IPS-20b (cell line): ENCODE measurements around the gene KLF7.

Experiments
- H3K27ac ChIP-seq: one replicate; pipeline ENCODE4 v1.5.1; 2013; ENCODE audit warnings: low read length
- H3K27me3 ChIP-seq: 2 replicates; pipeline ENCODE4 v1.6.1; 2013; ENCODE audit warnings: mild to moderate bottlenecking, low read length, inconsistent platforms; ENCODE audit not compliant: insufficient read depth
- H3K36me3 ChIP-seq: 2 replicates; pipeline ENCODE4 v1.6.1; 2013; ENCODE audit warnings: low read depth, mild to moderate bottlenecking, inconsistent platforms, low read length, moderate library complexity; ENCODE audit not compliant: insufficient read depth
- H3K4me1 ChIP-seq: 2 replicates; pipeline ENCODE4 v1.6.1; 2013; ENCODE audit warnings: mild to moderate bottlenecking, control low read depth, inconsistent platforms, low read length, moderate library complexity; ENCODE audit not compliant: insufficient read depth
- H3K4me3 ChIP-seq: 2 replicates; pipeline ENCODE4 v1.5.1; 2013; ENCODE audit warnings: mild to moderate bottlenecking, low read length, inconsistent platforms
- H3K9ac ChIP-seq: 2 replicates; pipeline ENCODE4 v1.6.1; 2013; ENCODE audit warnings: low read depth, mild to moderate bottlenecking, inconsistent platforms, low read length, moderate library complexity
- H3K9me3 ChIP-seq: 2 replicates; pipeline ENCODE4 v1.6.1; 2013; ENCODE audit warnings: mild to moderate bottlenecking, low read depth, low read length, inconsistent platforms; ENCODE audit not compliant: insufficient read depth

KLF7 gene

GRCh38 chr2:207165121-207166038 is at the start of gene KLF7:
Gene KLF7 (minus strand): TSS chr2:207165948. CDS start chr2:207165568, 380 bp downstream.
- peaks cover 13% of the 10 kb centered on the region; the same call in 1 of the 2 replicates for H3K27me3 ChIP-seq
- peaks cover 49% of the 10 kb centered on the region for H3K4me1 ChIP-seq
- H3K4me3 ChIP-seq: peak within 1 kb of the TSS; percentile 96
- no peaks in the 10 kb centered on the region for H3K36me3 ChIP-seq
- H3K9me3 ChIP-seq: no peaks in the 10 kb centered on the region
- H3K9ac ChIP-seq: peak within 1 kb of the TSS; percentile 95
- H3K27ac ChIP-seq: peak within 1 kb of the TSS; percentile 96

DNA sequence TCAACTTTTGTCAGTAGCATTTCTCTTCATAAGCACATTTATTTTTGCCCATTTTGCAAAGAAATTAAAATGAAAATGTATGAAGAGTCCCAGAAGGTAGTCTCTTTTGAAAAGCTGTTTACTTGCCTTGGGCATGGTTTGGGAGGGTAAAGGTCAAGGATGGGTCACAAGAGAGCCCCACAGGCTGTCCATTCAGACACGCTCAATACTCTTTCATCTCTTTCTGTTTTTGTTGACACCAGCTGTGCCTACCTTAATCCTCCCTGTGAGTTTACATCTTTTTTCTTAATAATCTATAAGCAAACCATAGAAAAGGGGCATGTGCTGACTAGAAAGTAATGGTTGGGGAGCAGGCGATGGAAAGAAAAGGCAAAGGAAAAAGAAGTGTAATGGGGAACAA is 49.6 kb upstream of the KLF7 start:
- no peaks in the 10 kb centered on the region for H3K9me3 ChIP-seq
- H3K36me3 ChIP-seq: no peaks in the 10 kb centered on the region
- peaks cover 3% of the 10 kb centered on the region; the same call in 1 of the 2 replicates for H3K4me1 ChIP-seq
- H3K4me3 ChIP-seq: no peak overlapping the region
- no peak overlapping the region for H3K9ac ChIP-seq
- no peak overlapping the region for H3K27ac ChIP-seq
- H3K27me3 ChIP-seq: peaks cover 8% of the 10 kb centered on the region; the same call in 1 of the 2 replicates

DNA sequence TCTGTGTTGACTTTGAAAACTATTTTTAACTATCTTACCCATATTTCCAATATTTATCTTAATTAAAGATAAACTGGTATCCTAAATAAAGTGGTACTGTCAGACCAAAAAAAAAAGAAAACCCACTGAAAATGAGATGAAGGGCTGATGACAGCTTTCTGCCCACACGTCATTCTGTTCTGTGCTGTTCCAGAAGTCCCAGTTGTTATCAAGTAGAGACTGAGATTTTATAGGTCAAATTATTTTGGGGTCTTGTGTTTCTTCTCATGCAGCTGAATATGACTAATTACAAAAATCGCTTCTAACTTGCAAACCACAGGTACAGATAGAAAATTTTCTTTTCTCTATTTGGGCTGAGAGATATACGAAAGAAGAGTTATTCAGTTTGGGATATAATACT is 48.7 kb upstream of the KLF7 start:
- H3K36me3 ChIP-seq: no peaks in the 10 kb centered on the region
- H3K9ac ChIP-seq: no peak overlapping the region
- H3K9me3 ChIP-seq: no peaks in the 10 kb centered on the region
- no peak overlapping the region for H3K27ac ChIP-seq
- peaks cover 8% of the 10 kb centered on the region; the same call in 1 of the 2 replicates for H3K27me3 ChIP-seq
- no peak overlapping the region for H3K4me3 ChIP-seq
- H3K4me1 ChIP-seq: peaks cover 3% of the 10 kb centered on the region; the same call in 1 of the 2 replicates

DNA sequence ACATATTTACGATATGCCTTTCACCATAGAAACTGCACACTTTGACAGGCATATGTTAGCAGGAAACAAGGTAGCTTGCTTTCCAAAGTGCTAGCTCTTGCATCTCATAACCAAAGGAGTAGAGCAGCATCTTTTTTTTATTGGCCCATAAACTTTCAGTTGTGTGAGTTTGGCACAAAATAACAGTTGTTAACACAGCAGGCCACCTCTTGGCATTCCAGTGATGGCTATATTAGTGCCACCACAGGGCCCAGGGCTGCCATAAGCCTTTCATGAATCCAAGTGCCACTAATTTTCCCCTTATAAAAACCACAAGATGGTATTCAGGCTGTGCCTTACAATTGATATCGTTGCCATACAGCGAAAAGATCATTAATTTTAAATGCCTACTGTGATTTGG is 40.3 kb upstream of the KLF7 start:
- H3K36me3 ChIP-seq: no peaks in the 10 kb centered on the region
- no peak overlapping the region for H3K27ac ChIP-seq
- H3K4me3 ChIP-seq: no peak overlapping the region
- no peak overlapping the region for H3K9ac ChIP-seq
- no peaks in the 10 kb centered on the region; the same call in 1 of the 2 replicates for H3K4me1 ChIP-seq
- H3K27me3 ChIP-seq: no peaks in the 10 kb centered on the region
- no peaks in the 10 kb centered on the region for H3K9me3 ChIP-seq

DNA sequence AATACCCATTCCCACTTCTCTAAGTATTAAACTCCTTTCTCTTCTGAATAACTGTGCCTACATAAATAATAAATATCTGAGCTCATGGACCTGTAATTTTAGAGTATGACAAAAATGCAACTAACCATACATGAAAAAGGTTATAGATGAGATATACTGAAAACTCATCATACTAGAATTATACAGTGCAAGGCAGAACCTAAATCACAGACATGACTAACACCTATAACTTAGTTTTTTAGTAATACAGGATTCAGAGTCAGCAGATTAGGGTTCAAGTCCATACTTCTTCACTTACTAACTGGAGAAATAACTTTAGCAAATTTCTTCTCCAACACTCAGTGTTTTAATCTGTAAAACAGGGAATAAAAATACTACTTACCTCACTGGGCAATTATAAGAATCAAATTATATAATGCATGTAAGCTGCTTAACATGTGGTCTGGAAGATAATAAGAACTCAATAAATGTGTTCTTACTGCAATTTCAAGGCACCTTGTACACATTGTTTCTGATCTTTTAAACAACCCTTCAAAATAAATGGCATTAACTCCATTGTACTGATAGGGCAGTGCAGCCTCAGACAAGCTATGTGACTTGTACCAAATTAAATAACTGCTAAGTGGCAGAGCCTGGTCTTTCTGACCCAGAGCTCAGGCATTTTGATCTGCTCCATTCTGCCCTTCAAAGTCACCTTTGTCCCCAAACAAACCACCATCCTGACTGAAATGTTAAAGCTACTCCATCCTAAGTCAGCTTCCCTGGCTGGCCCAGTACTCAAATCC is 39.6 kb upstream of the KLF7 start:
- H3K9ac ChIP-seq: no peak overlapping the region
- H3K4me3 ChIP-seq: no peak overlapping the region

GRCh38 chr2:207203056-207203455 is 37.3 kb upstream of the KLF7 start:
- H3K27ac ChIP-seq: no peak overlapping the region
- no peaks in the 10 kb centered on the region for H3K36me3 ChIP-seq
- H3K9ac ChIP-seq: no peak overlapping the region
- no peaks in the 10 kb centered on the region; the same call in 1 of the 2 replicates for H3K4me1 ChIP-seq
- H3K9me3 ChIP-seq: no peaks in the 10 kb centered on the region
- H3K4me3 ChIP-seq: no peak overlapping the region
- H3K27me3 ChIP-seq: no peaks in the 10 kb centered on the region

More for the DNA sequence above, 39.6 kb upstream of the KLF7 start:
- Histone ChIP-seq H3K27me3 (no peaks in the 10 kb centered on the region), H3K27ac (no peak overlapping the region), H3K9me3 (no peaks in the 10 kb centered on the region), H3K4me1 (no peaks in the 10 kb centered on the region; the same call in 1 of the 2 replicates), H3K36me3 (no peaks in the 10 kb centered on the region)

DNA sequence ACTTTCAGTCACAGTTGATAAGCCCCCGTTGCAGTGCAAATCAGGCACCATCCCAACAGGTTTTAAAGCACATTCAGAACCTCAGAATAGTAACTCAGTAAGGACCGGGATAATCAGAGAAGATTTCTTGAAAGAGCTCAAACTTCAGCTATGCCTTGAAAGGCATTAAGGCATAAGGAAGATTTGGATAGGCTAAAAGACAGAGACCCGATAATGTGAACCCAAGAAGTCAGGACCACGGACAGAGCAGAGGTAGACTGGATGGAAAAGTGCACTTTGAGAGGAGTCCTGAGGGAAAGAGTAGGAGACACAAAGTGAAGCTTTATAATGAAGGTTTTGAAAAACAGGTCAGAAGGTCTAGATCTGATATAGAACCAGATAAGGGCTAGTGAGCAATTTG is 36.9 kb upstream of the KLF7 start:
- no peak overlapping the region for H3K9ac ChIP-seq
- no peaks in the 10 kb centered on the region for H3K36me3 ChIP-seq
- no peaks in the 10 kb centered on the region for H3K9me3 ChIP-seq
- H3K4me3 ChIP-seq: no peak overlapping the region
- no peak overlapping the region for H3K27ac ChIP-seq
- H3K4me1 ChIP-seq: no peaks in the 10 kb centered on the region; the same call in 1 of the 2 replicates
- H3K27me3 ChIP-seq: no peaks in the 10 kb centered on the region

DNA sequence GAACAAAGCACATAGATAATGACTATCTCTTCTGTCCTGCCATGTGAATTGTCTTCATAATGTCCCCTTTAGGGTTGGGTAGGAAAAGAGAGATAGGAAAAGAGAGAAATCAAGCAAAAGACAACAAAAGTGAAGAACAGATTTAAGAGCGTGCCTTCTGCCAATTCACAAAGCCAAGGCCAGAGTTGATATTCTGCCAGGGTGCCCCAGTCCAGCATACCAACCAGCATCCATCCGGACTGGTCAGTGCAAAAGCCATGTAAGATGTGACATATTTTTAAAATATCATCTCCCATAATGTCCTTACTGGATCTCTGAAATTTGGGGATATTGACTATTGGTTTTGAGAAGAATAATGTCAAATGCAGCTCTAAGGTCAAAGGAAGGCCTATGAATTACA is 35.7 kb upstream of the KLF7 start:
- H3K4me1 ChIP-seq: no peaks in the 10 kb centered on the region; the same call in 1 of the 2 replicates
- H3K9me3 ChIP-seq: no peaks in the 10 kb centered on the region
- no peak overlapping the region for H3K9ac ChIP-seq
- H3K4me3 ChIP-seq: no peak overlapping the region
- no peak overlapping the region for H3K27ac ChIP-seq
- no peaks in the 10 kb centered on the region for H3K36me3 ChIP-seq
- H3K27me3 ChIP-seq: no peaks in the 10 kb centered on the region

DNA sequence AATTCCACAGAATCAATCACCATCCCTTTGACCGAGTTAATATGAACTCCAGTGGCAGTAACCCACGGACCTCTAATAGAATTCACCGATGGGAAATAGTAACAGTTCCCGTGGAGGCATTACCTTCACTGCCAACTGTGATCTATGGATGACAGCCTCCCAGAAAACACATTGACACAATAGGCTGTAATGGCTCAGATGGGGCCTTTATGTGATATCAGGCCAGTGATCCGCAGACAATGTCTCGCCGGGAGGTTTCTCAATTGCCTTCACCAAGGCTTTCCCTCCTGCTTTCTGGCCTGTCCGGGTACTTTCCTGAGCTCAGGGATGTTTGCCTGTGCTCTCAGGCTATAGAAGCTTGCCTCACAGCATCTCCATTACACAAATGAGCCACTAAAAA is 34.4 kb upstream of the KLF7 start:
- Histone ChIP-seq H3K9ac (no peak overlapping the region), H3K4me1 (no peaks in the 10 kb centered on the region; the same call in 1 of the 2 replicates), H3K4me3 (no peak overlapping the region), H3K27ac (no peak overlapping the region), H3K36me3 (no peaks in the 10 kb centered on the region), H3K27me3 (no peaks in the 10 kb centered on the region), H3K9me3 (no peaks in the 10 kb centered on the region)

- H3K4me1 ChIP-seq: no peaks in the 10 kb centered on the region
- no peaks in the 10 kb centered on the region for H3K9me3 ChIP-seq
- H3K27me3 ChIP-seq: no peaks in the 10 kb centered on the region
- no peak overlapping the region for H3K4me3 ChIP-seq
- no peaks in the 10 kb centered on the region for H3K36me3 ChIP-seq
- H3K27ac ChIP-seq: no peak overlapping the region
- no peak overlapping the region for H3K9ac ChIP-seq
These were observed 28.3 kb upstream of the KLF7 start for GRCh38 chr2:207194028-207194427.

- Histone ChIP-seq H3K9me3 (no peaks in the 10 kb centered on the region), H3K9ac (no peak overlapping the region), H3K4me1 (no peaks in the 10 kb centered on the region), H3K4me3 (no peak overlapping the region), H3K27me3 (no peaks in the 10 kb centered on the region), H3K36me3 (no peaks in the 10 kb centered on the region), H3K27ac (no peak overlapping the region)
These were observed 23.1 kb upstream of the KLF7 start for GRCh38 chr2:207188626-207189419.
